ENCODE data around the gene BEST2. TPM values are rescaled to one million over a fixed set of nuclear protein-coding genes. Genes with fewer than 3 reads are reported as not detected.

The BEST2 gene
- total and polyA plus RNA-seq, 2 donors (not counting 1 experiment from before 2014, with no cell fraction given): not detected

- Histone ChIP-seq H3K79me2 (ENCODE audit: control insufficient read depth, insufficient read depth, low read length) (no peaks in the 10 kb centered on the region), H3K9ac (ENCODE audit: insufficient read depth, low read length) (no peak overlapping the region), H3K36me3 (ENCODE audit: control insufficient read depth, insufficient read depth, low read length) (peaks cover 17% of the 10 kb centered on the region), H3K4me2 (ENCODE audit: extremely low read depth, insufficient read depth, low read length) (no peak overlapping the region), H3K27me3 (ENCODE audit: control insufficient read depth, insufficient read depth, low read length) (no peaks in the 10 kb centered on the region), H2AFZ (ENCODE audit: low read length) (no peak overlapping the region), H3K9me3 (ENCODE audit: control insufficient read depth, insufficient read depth, low read depth, low read length) (no peaks in the 10 kb centered on the region), H3K27ac (ENCODE audit: insufficient read depth, low read length) (no peak overlapping the region), H3K4me3 (replicated peaks in 1 of 4; ENCODE audit: control extremely low read depth in 1 of 4, insufficient read depth in 1 of 4, low read depth in 3 of 4, low read length in 4 of 4) (no peak overlapping the region), H3K4me1 (ENCODE audit: control insufficient read depth, extremely low read depth, insufficient read depth, low read length) (peaks cover 6% of the 10 kb centered on the region), H4K20me1 (ENCODE audit: control insufficient read depth, extremely low read depth, insufficient read depth, low read length) (no peaks in the 10 kb centered on the region)
- DNase-seq (ENCODE audit: low read depth in 2 of 2): peak in 1 of 2 donors; percentile 32
- TF ChIP-seq EZH2 (IDR thresholded peaks at IDR 0.05; ENCODE audit: low read length, missing control alignments) (no peak), CTCF (conservative IDR thresholded peaks at IDR 0.05 in 1 of 2, IDR thresholded peaks at IDR 0.05 in 1 of 2; ENCODE audit: low read depth in 1 of 2, low read length in 2 of 2) (no peak)
Measured at GRCh38 chr19:12745166-12745897, 6.3 kb upstream of the BEST2 start.

GRCh38 chr19:12748489-12748888, 3.1 kb upstream of the BEST2 start:
- H3K79me2 ChIP-seq (ENCODE audit: control insufficient read depth, insufficient read depth, low read length): no peaks in the 10 kb centered on the region
- H3K9me3 ChIP-seq (ENCODE audit: control insufficient read depth, insufficient read depth, low read depth, low read length): no peaks in the 10 kb centered on the region
- no peak overlapping the region for H3K4me2 ChIP-seq (ENCODE audit: extremely low read depth, insufficient read depth, low read length)
- peaks cover 17% of the 10 kb centered on the region for H3K36me3 ChIP-seq (ENCODE audit: control insufficient read depth, insufficient read depth, low read length)
- H3K4me3 ChIP-seq (replicated peaks in 1 of 4; ENCODE audit: control extremely low read depth in 1 of 4, insufficient read depth in 1 of 4, low read depth in 3 of 4, low read length in 4 of 4): no peak overlapping the region
- no peaks in the 10 kb centered on the region for H4K20me1 ChIP-seq (ENCODE audit: control insufficient read depth, extremely low read depth, insufficient read depth, low read length)
- no peak for DNase-seq (ENCODE audit: low read depth in 2 of 2)
- peaks cover 6% of the 10 kb centered on the region for H3K4me1 ChIP-seq (ENCODE audit: control insufficient read depth, extremely low read depth, insufficient read depth, low read length)
- H3K27me3 ChIP-seq (ENCODE audit: control insufficient read depth, insufficient read depth, low read length): peaks cover 12% of the 10 kb centered on the region
- no peak overlapping the region for H2AFZ ChIP-seq (ENCODE audit: low read length)
- H3K27ac ChIP-seq (ENCODE audit: insufficient read depth, low read length): no peak overlapping the region
- H3K9ac ChIP-seq (ENCODE audit: insufficient read depth, low read length): no peak overlapping the region
- no peak for TF ChIP-seq CTCF (conservative IDR thresholded peaks at IDR 0.05 in 1 of 2, IDR thresholded peaks at IDR 0.05 in 1 of 2; ENCODE audit: low read depth in 1 of 2, low read length in 2 of 2)
- TF ChIP-seq EZH2 (IDR thresholded peaks at IDR 0.05; ENCODE audit: low read length, missing control alignments): no peak

- Histone ChIP-seq H3K9ac (ENCODE audit: insufficient read depth, low read length) (no peak overlapping the region), H3K79me2 (ENCODE audit: control insufficient read depth, insufficient read depth, low read length) (no peaks in the 10 kb centered on the region), H3K4me2 (ENCODE audit: extremely low read depth, insufficient read depth, low read length) (no peak overlapping the region), H3K9me3 (ENCODE audit: control insufficient read depth, insufficient read depth, low read depth, low read length) (no peaks in the 10 kb centered on the region), H2AFZ (ENCODE audit: low read length) (no peak overlapping the region), H4K20me1 (ENCODE audit: control insufficient read depth, extremely low read depth, insufficient read depth, low read length) (no peaks in the 10 kb centered on the region), H3K27ac (ENCODE audit: insufficient read depth, low read length) (no peak overlapping the region), H3K4me3 (replicated peaks in 1 of 4; ENCODE audit: control extremely low read depth in 1 of 4, insufficient read depth in 1 of 4, low read depth in 3 of 4, low read length in 4 of 4) (no peak overlapping the region), H3K4me1 (ENCODE audit: control insufficient read depth, extremely low read depth, insufficient read depth, low read length) (peaks cover 6% of the 10 kb centered on the region), H3K36me3 (ENCODE audit: control insufficient read depth, insufficient read depth, low read length) (peaks cover 16% of the 10 kb centered on the region), H3K27me3 (ENCODE audit: control insufficient read depth, insufficient read depth, low read length) (peaks cover 16% of the 10 kb centered on the region)
- peak; percentile 41 to 44 for DNase-seq (ENCODE audit: low read depth in 2 of 2)
- TF ChIP-seq CTCF (conservative IDR thresholded peaks at IDR 0.05 in 1 of 2, IDR thresholded peaks at IDR 0.05 in 1 of 2; ENCODE audit: low read depth in 1 of 2, low read length in 2 of 2) (no peak), EZH2 (IDR thresholded peaks at IDR 0.05; ENCODE audit: low read length, missing control alignments) (no peak)
Measured at GRCh38 chr19:12749938-12750521, 1.6 kb upstream of the BEST2 start.

All from fibroblast of lung (primary cell).